GM21367 (cell line): Measurements from ENCODE around the gene SPINT1.
A peak's percentile ranks its signal among the peaks of the same experiment; 100 is the strongest.
"Not testable (repeated sequence)": the region's sequence is repeated elsewhere in the genome, so short reads cannot be mapped to it uniquely, and the experiment has no call there.

Source experiments
- ATAC-seq: cut with Tn5 transposase; IDR thresholded peaks from one replicate; pipeline ENCODE4 v1.9.1; 2021; ENCODE audit not compliant: unreplicated experiment

The SPINT1 gene

GRCh38 chr15:40858706-40859105 is 14.9 kb downstream of the SPINT1 start:
- no peak for ATAC-seq

DNA sequence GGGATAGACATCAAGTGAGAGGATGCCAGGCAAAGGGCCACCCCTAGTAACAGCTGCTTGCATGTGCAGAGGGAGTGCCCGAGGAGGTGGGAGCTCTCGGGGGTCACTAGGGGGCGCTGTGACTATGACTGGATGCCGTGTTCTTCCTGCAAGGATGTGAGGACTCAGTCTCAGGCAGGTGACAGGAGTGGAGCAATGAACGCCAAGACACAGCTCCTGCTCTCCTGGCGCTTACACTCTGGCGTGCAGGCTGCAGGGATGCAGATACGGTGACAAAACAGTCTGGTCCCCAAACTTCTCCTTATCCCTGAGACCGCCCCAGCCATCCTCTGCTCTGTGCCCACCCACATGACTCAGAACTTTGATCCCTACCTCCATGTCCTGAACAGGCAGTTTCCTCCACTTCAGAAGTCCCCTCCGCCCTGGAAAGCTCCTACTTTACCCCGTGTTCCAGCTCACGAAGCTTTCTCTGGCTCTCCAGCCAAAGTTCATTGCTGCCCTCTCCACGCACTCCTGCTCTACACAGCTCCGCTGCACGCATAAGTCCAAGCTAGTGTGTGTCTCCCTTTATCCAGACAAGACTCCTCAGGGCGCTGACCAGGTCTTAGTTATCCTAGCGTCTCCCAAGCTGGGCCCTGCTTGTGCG is 15.5 kb downstream of the SPINT1 start:
- no peak for ATAC-seq

GRCh38 chr15:40861147-40861546 is 17.3 kb downstream of the SPINT1 start:
- ATAC-seq = not testable (repeated sequence)

DNA sequence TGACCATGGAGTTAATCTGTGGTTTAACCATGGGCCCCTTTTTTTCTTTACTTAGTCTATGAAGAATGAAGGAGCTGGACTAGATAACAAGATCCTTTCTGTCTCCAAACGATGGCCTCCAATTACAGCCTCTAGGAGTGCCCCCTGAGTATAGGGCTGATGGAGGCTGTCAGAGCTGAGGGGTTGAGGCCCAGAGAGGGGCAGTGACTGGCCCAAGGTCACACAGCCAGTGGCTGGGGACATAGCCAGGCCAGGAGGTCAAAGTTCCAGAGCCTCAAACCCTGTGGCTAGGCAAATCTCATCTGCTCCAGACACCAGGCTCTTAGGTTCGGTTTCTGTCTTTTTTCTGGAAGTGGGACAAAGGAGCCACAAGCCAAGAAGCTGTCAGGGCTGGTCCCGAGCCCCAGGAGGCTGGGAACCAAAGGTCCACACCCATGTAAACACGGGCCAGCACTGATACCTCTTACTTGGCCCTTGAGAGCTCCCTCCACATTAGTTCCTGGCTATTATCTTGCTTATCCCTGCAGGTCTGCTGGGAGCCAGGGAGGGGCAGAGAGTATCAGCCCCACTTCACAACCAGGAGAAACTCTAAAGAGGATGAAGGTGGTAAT is 19.9 kb downstream of the SPINT1 start:
- no peak for ATAC-seq

GRCh38 chr15:40867199-40867598 is 23.4 kb downstream of the SPINT1 start:
- no peak for ATAC-seq

DNA sequence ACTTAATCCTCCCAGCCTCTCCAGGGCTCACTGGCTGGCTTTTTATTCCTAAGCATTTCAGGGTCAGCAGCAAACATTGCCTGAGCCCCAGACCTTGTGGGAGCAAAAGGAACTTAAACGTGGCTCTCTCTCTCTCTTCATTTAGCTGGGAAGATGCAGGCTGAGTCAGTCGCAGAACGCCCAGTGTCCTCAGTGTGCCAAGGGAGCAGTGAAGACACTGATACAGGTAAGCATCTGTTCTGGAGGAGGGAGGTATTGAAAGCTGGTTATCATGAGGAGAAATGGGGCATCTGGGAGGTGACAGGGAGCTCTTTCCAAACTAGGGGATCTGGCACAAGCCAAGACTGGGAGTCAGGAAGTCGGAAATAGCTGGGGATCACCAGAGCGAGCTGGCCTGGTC is 25.8 kb downstream of the SPINT1 start:
- ATAC-seq = no peak

GRCh38 chr15:40870716-40871115 is 26.9 kb downstream of the SPINT1 start:
- ATAC-seq = no peak

GRCh38 chr15:40871749-40872617 is 28.1 kb downstream of the SPINT1 start:
- no peak for ATAC-seq

- no peak for ATAC-seq
Observed at GRCh38 chr15:40872791-40873693, 29.2 kb downstream of the SPINT1 start.

DNA sequence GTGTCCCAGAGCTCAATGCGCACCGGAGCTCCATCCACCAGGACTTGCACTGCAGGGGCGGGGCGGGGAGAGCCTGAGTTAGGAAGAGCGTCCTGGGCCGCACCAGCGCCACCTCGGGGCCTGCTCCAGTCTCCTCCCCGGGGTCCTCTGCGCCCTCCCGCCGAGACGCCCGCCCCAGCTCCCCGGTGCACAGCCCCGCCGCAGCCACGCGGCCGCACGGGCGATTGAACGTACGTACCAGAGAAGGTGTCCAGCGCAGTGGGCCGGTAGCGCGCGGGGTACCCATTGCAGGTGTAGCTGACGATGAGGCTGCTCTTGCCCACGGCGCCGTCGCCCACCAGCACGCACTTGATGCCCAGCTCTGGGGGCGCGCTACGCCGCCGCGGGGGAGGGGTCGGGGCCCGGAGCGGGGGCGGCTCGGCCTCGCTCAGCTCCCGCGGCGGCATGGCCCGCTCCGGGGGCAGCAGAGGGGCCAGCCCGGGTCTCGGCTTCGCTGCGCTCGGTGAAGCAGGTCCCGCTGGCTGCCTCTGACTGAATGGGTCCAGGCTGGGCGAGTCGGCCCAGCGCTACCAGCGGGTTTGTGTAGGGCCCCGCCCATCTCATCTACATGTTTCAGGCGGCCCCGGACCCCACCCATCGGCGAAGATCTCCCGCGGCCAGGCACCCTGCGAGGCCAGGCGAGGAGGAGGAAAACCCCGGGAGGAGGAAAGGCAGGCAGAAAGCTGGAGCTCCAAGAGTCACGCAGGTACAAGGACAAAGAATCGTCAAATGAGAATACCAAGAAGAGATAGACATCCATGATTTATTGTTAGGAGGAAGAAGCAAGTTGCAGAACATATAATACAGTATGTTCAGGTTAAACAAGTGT is 30.1 kb downstream of the SPINT1 start, which contains the start of gene RHOV:
Gene RHOV (minus strand): TSS at position 541 of the 868 bp plus-strand sequence. CDS start 95 bp downstream, at position 446.
- ATAC-seq = peak; percentile 46

- no peak for ATAC-seq
Observed at GRCh38 chr15:40875991-40876730, 32.3 kb downstream of the SPINT1 start.

- ATAC-seq = no peak
Observed at GRCh38 chr15:40877694-40878093, 33.8 kb downstream of the SPINT1 start.

- ATAC-seq = no peak
Observed at GRCh38 chr15:40878785-40879184, 34.9 kb downstream of the SPINT1 start.

- ATAC-seq = no peak
Observed at GRCh38 chr15:40879609-40880008, 35.8 kb downstream of the SPINT1 start.

GRCh38 chr15:40881351-40881750 is 37.5 kb downstream of the SPINT1 start:
- ATAC-seq = no peak

DNA sequence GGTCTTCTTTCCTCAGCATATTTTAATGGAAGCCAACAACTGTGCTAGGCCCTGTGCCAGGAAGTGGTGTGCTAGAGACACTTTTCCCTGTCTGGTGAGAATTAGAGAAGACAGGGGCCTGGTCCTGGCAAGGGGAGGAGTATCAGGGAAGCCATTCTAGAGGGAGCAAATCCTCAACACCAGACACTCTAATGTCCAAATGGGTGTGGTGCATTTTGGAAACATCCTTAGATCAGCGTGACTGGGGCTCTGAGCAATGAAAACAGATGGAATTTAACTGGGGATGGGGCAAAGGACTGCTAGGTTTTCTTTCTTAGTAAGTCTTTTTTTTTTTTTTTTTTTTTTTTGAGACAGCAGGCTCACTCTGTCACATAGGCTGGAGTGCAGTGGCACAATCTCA is 42.7 kb downstream of the SPINT1 start:
- no peak for ATAC-seq

DNA sequence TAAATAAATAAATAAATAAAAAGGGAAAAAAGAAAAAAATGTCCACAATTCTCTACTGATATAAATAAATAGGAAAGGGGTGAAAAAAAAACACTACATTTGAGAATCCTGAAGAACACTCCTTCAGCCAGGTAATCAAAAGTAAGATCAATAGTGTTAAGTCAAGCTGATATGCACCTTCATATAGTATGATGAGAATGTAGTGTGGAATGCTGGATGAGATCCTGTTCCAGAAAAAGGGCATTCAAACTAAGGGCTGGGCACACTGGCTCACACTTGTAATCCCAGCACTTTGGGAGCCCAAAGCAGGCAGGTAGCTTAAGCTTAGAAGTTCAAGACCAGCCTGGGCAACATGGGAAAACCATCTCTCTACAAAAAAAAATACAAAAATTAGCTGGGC is 45.3 kb downstream of the SPINT1 start:
- no peak for ATAC-seq

DNA sequence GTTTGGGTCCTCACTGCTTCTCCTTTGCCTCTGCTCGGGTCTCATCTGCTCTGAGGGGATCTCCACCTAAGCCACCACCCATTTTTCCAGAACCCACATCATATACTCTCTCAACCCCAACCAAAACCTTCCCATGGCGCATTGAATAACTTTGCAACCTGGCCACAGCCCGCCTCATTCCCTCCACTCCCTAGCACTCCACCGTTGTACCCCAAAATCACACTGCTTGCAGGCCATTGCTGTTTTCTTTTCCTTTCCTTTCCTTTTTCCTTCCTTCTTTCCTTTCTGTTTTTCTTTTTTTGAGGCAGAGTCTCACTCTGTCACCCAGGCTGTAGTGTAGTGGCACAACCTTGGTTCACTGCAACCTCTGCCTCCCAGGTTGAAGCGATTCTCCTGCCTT is 47.3 kb downstream of the SPINT1 start:
- ATAC-seq = no peak

GRCh38 chr15:40891810-40892446 is 48.1 kb downstream of the SPINT1 start:
- ATAC-seq = no peak
